Endothelial cell of umbilical vein (primary cell): ENCODE measurements around the gene CYTH2. TPM values are rescaled to one million over a fixed set of nuclear protein-coding genes. Genes with fewer than 3 reads are reported as not detected.

Experiments
- BruUV-seq: library from RNA; stranded (reverse); fragments of 400-500 nt; replicated peaks from 2 replicates; lab custom pipeline; 2021; lab: Mats Ljungman, UMichigan
- CTCF ChIA-PET: fragments of 300-600, 350-600 bp; sonication (Branson Sonifier 250); formaldehyde crosslinking; loops from one replicate; lab custom pipeline; 2021; ENCODE audit warnings: antibody characterized with exemption, inconsistent platforms; lab: Charles Lee
- POLR2A ChIA-PET: fragments of 300-600, 350-600 bp; sonication (Branson Sonifier 250); formaldehyde crosslinking; loops from one replicate; lab custom pipeline; 2021; ENCODE audit warnings: antibody characterized with exemption, inconsistent platforms; lab: Charles Lee
- DNase-seq: peaks from one replicate; pipeline ENCODE4 v3.0.0-alpha.2; 2011; ENCODE audit warnings: low read depth, low spot score
- FAIRE-seq: peaks from 2 replicates; lab custom pipeline; 2011; peaks lifted over from hg19 to GRCh38; lab: Jason Lieb, UNC
- H2AFZ ChIP-seq: 2 replicates; pipeline ENCODE4 v1.6.0; 2012; ENCODE audit warnings: low read depth, low read length, control low read depth, inconsistent platforms
- H3K27ac ChIP-seq: 2 replicates; pipeline ENCODE4 v1.5.1; 2011; ENCODE audit warnings: low read depth, mild to moderate bottlenecking, control low read depth, low read length, moderate library complexity; ENCODE audit not compliant: insufficient read depth
- H3K27me3 ChIP-seq, 2 experiments: 2 replicates each; pipeline versions ENCODE4 v1.6.0 to v1.6.1; 2011; ENCODE audit warnings: low read length in 2 of 2, mixed read lengths in 1 of 2; ENCODE audit not compliant: control insufficient read depth in 2 of 2, insufficient read depth in 2 of 2
- H3K36me3 ChIP-seq, 2 experiments: 2 replicates in 1 of 2; 3 replicates in 1 of 2; pipeline ENCODE4 v1.5.1; 2011; ENCODE audit warnings: low read length in 2 of 2, mild to moderate bottlenecking in 1 of 2, moderate library complexity in 1 of 2; ENCODE audit not compliant: control insufficient read depth in 2 of 2, insufficient read depth in 2 of 2; ENCODE audit errors: extremely low read depth in 1 of 2
- H3K4me1 ChIP-seq: 3 replicates; pipeline ENCODE4 v1.5.1; 2011; ENCODE audit warnings: mild to moderate bottlenecking, low read length; ENCODE audit not compliant: control insufficient read depth, insufficient read depth; ENCODE audit errors: extremely low read depth
- H3K4me2 ChIP-seq: 2 replicates; pipeline ENCODE4 v1.6.1; 2011; ENCODE audit warnings: low read length, control low read depth, mixed read lengths; ENCODE audit not compliant: insufficient read depth
- H3K4me3 ChIP-seq, 3 experiments: fragments of 200-600 bp in 1 of 3; sonication (generic), shearing (Covaris generic) in 1 of 3; replicated peaks in 1 of 3; 2 replicates each; pipeline ENCODE4 v1.5.1; 2011 to 2016; ENCODE audit warnings: control low read depth in 3 of 3, low read length in 3 of 3, mild to moderate bottlenecking in 2 of 3, inconsistent platforms in 1 of 3, low read depth in 1 of 3, moderate library complexity in 1 of 3; ENCODE audit not compliant: insufficient read depth in 1 of 3
- H3K79me2 ChIP-seq: 2 replicates; pipeline ENCODE4 v1.6.0; 2012; ENCODE audit warnings: low read length, inconsistent platforms; ENCODE audit not compliant: control insufficient read depth, insufficient read depth
- H3K9ac ChIP-seq: replicated peaks from 2 replicates; pipeline ENCODE3; 2011; ENCODE audit warnings: low read length, control low read depth; ENCODE audit not compliant: insufficient read depth; ENCODE audit errors: extremely low read depth
- H3K9me1 ChIP-seq: replicated peaks from 3 replicates; pipeline ENCODE4 v1.6.0; 2011; ENCODE audit warnings: mild to moderate bottlenecking, low read length; ENCODE audit not compliant: control insufficient read depth, insufficient read depth; ENCODE audit errors: extremely low read depth
- H3K9me3 ChIP-seq: replicated peaks from 2 replicates; pipeline ENCODE4 v1.5.1; 2012; ENCODE audit warnings: low read length, inconsistent platforms; ENCODE audit not compliant: control insufficient read depth, insufficient read depth
- H4K20me1 ChIP-seq: replicated peaks from 2 replicates; pipeline ENCODE3; 2011; ENCODE audit warnings: mild to moderate bottlenecking, low read length; ENCODE audit not compliant: control insufficient read depth, insufficient read depth; ENCODE audit errors: extremely low read depth
- EZH2 ChIP-seq: IDR thresholded peaks from 2 replicates; pipeline ENCODE4 v1.6.1; 2012; ENCODE audit warnings: borderline replicate concordance, low read depth, mild to moderate bottlenecking, moderate library complexity, low read length, inconsistent platforms; ENCODE audit not compliant: severe bottlenecking
- JUN ChIP-seq: IDR thresholded peaks from 2 replicates; pipeline ENCODE4 v1.6.1; 2011; ENCODE audit warnings: borderline replicate concordance, low read depth; ENCODE audit not compliant: insufficient read length, insufficient read depth
- MYC ChIP-seq: IDR thresholded peaks from one replicate; pipeline ENCODE4 v1.6.1; 2011; ENCODE audit warnings: mild to moderate bottlenecking, low read depth, low read length
- POLR2AphosphoS5 ChIP-seq: IDR thresholded peaks from 2 replicates; pipeline ENCODE4 v1.6.1; 2012; ENCODE audit warnings: low read depth, mild to moderate bottlenecking, control low read depth, low read length, moderate library complexity; ENCODE audit not compliant: insufficient read depth
- dilution Hi-C: fragments of 300-500 bp; cut with MboI; formaldehyde crosslinking; loops from one replicate; pipeline ENCODE4 v1.15.0; 2019; ENCODE audit warnings: low sequenced_read_pairs; ENCODE audit not compliant: extremely low pct_ligation_motif_present
- intact Hi-C: fragments of 100-400 bp; cut with micrococcal nuclease; formaldehyde crosslinking; loops from one replicate; pipeline ENCODE4 v1.10.0; 2022
- polyA plus RNA-seq, 4 experiments: library from polyadenylated mRNA; depleted of rRNA in 3 of 4; stranded (reverse) in 3 of 4; unstranded in 1 of 4; fragments of >200 nt; gene quantifications; 2 replicates each; pipeline versions ENCODE4 v1.2.1 to v1.2.3, GENCODE V29; 2011 to 2012; ENCODE audit warnings: missing spikeins in 1 of 4
- total RNA-seq: library from RNA; stranded (reverse); gene quantifications from 2 replicates; pipeline ENCODE4 v1.2.3, GENCODE V29; 2021

Gene CYTH2
- total and polyA plus RNA-seq, 2 donors (not counting 3 experiments of a cell fraction or from before 2014, with no cell fraction given): 98.4 to 119 TPM

- no peak overlapping the region for H3K4me3 ChIP-seq
- POLR2A ChIA-PET: no interaction called here
- no peak overlapping the region for H3K27ac ChIP-seq
- no TSS peak for BruUV-seq
- no peak for DNase-seq
- dilution Hi-C loops (no loop called here), intact Hi-C loops (no loop called here)
- CTCF ChIA-PET: interaction anchor here (1.5 to 3.2 kb wide), 5 partner anchors 9 to 106 kb away, joined by 3 to 14 read pairs (median 11); partner anchors contain the start of gene KDELR1
- peaks cover 2 to 7% of the 10 kb centered on the region in 2 experiments for H3K27me3 ChIP-seq
- H3K9me3 ChIP-seq: no peaks in the 10 kb centered on the region
- H3K79me2 ChIP-seq: no peaks in the 10 kb centered on the region
- no peak overlapping the region for H3K4me2 ChIP-seq
- no peaks in the 10 kb centered on the region for H3K36me3 ChIP-seq
- TF ChIP-seq MYC (no peak), EZH2 (peak; percentile 1)
- no peak for FAIRE-seq
- peaks cover 11% of the 10 kb centered on the region for H3K4me1 ChIP-seq
- H2AFZ ChIP-seq: no peak overlapping the region
- H4K20me1 ChIP-seq: no peaks in the 10 kb centered on the region
- no peaks in the 10 kb centered on the region for H3K9me1 ChIP-seq
- no peak overlapping the region for H3K9ac ChIP-seq
Observed at GRCh38 chr19:48496959-48497727, 28.0 kb downstream of the CYTH2 start.

DNA sequence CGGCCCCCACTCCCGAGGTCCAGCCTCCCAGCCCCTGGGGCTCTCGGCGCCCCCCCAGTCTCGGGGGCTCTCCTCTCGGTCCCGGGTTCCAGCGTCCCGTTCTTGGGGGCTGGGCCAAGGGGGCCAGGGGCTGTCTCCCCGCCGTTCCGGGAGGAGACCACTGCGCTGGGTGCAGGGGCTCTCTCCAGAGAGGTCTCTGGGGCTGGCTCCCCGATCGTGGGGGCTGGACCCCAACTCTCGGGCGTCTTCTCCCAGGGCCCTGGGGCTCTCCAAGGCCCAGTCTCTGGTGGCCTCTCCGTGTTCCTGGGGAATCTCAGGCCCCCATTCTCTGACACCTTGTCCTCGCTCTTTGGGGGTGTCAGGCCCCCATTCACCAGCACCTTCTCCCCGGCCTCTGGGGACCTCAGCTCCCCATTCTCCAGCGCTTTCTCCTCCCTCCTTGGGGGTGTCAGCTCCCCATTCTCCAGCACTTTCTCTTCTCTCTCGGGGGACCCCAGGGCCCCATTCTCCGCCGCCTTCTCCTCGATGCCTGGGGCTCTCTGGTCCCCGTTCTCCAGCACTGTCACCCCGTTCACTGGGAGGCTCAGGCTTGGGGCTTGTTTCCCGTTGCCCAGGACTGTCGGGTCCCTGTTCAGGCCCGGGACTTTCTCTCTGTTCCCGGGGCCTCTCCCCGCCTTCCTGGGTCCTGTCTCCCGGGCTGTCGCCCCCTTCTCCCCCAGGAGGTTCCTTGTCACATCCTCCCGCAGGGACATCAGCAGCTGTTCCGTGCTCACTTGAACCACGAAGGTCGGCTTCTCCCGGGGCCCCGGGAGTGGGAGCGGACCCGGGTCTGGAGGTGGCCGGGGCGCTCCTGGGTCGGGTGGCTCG is 28.8 kb downstream of the CYTH2 start:
- DNase-seq (no peak), FAIRE-seq (no peak)
- no peaks in the 10 kb centered on the region for H3K36me3 ChIP-seq
- no TSS peak for BruUV-seq
- no peak overlapping the region for H3K4me3 ChIP-seq
- TF ChIP-seq MYC (no peak), JUN (no peak), POLR2AphosphoS5 (no peak), EZH2 (peak; percentile 87)
- peaks cover 2 to 7% of the 10 kb centered on the region in 2 experiments for H3K27me3 ChIP-seq
- H3K9me3 ChIP-seq: no peaks in the 10 kb centered on the region
- dilution Hi-C loops (no loop called here), intact Hi-C loops (no loop called here)
- no peaks in the 10 kb centered on the region for H3K79me2 ChIP-seq
- CTCF ChIA-PET: interaction anchor here (3.2 kb wide), 1 partner anchor 8 kb away, joined by 14 read pairs; no protein-coding TSS in a partner anchor
- H3K9ac ChIP-seq: no peak overlapping the region
- no peak overlapping the region for H3K27ac ChIP-seq
- H3K4me1 ChIP-seq: peaks cover 11% of the 10 kb centered on the region
- H3K4me2 ChIP-seq: no peak overlapping the region
- no peaks in the 10 kb centered on the region for H3K9me1 ChIP-seq
- no peak overlapping the region for H2AFZ ChIP-seq
- no peaks in the 10 kb centered on the region for H4K20me1 ChIP-seq
- POLR2A ChIA-PET: no interaction called here
